B cell (primary cell): ENCODE data around the gene LTB4R.

Experiments
- EZH2 ChIP-seq: IDR thresholded peaks from 2 replicates; pipeline ENCODE4 v1.6.1; 2012; ENCODE audit warnings: borderline replicate concordance, low read depth, mild to moderate bottlenecking, moderate library complexity, low read length; ENCODE audit not compliant: insufficient read depth, poor library complexity, severe bottlenecking
- TF ChIP-seq, protein P1 (sequence below): fragments of 200-600 bp; IDR thresholded peaks from one replicate; pipeline ENCODE4 v1.8.0; 2022; ENCODE audit warnings: antibody characterized with exemption, mild to moderate bottlenecking

- TF ChIP-seq, protein P1, sequence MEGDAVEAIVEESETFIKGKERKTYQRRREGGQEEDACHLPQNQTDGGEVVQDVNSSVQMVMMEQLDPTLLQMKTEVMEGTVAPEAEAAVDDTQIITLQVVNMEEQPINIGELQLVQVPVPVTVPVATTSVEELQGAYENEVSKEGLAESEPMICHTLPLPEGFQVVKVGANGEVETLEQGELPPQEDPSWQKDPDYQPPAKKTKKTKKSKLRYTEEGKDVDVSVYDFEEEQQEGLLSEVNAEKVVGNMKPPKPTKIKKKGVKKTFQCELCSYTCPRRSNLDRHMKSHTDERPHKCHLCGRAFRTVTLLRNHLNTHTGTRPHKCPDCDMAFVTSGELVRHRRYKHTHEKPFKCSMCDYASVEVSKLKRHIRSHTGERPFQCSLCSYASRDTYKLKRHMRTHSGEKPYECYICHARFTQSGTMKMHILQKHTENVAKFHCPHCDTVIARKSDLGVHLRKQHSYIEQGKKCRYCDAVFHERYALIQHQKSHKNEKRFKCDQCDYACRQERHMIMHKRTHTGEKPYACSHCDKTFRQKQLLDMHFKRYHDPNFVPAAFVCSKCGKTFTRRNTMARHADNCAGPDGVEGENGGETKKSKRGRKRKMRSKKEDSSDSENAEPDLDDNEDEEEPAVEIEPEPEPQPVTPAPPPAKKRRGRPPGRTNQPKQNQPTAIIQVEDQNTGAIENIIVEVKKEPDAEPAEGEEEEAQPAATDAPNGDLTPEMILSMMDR: no peak
- TF ChIP-seq EZH2: no peak
These were observed 4.1 kb upstream of the LTB4R start for GRCh38 chr14:24307156-24307574.
